Trophoblast cell (in vitro differentiated cells and primary cell): Measurements from ENCODE around the gene SULF2.

Source experiments
- DNase-seq, 2 donors: peaks; one replicate each; pipeline ENCODE4 v3.0.0-alpha.2; 2016
- H2AFZ ChIP-seq: 2 replicates; pipeline ENCODE4 v1.6.1; 2013; ENCODE audit warnings: low read length, moderate library complexity, mild to moderate bottlenecking; ENCODE audit not compliant: insufficient read depth, poor library complexity
- H2AK5ac ChIP-seq: 2 replicates; pipeline ENCODE4 v1.6.1; 2013; ENCODE audit warnings: mild to moderate bottlenecking, low read length
- H2BK120ac ChIP-seq: 2 replicates; pipeline ENCODE4 v1.6.1; 2013; ENCODE audit warnings: low read length, mild to moderate bottlenecking, moderate library complexity; ENCODE audit not compliant: insufficient read depth, poor library complexity
- H2BK12ac ChIP-seq: 2 replicates; pipeline ENCODE4 v1.6.1; 2013; ENCODE audit warnings: mild to moderate bottlenecking, low read length, moderate library complexity
- H2BK5ac ChIP-seq: 2 replicates; pipeline ENCODE4 v1.6.1; 2013; ENCODE audit warnings: low read length, low read depth, moderate library complexity, mild to moderate bottlenecking; ENCODE audit not compliant: poor library complexity
- H3K14ac ChIP-seq: 2 replicates; pipeline ENCODE4 v1.6.1; 2013; ENCODE audit warnings: mild to moderate bottlenecking, low read length
- H3K18ac ChIP-seq: 2 replicates; pipeline ENCODE4 v1.6.1; 2013; ENCODE audit warnings: mild to moderate bottlenecking, low read length
- H3K23ac ChIP-seq: 2 replicates; pipeline ENCODE4 v1.6.1; 2013; ENCODE audit warnings: low read length
- H3K27ac ChIP-seq: 2 replicates; pipeline ENCODE4 v1.5.1; 2013; ENCODE audit warnings: low read depth, mild to moderate bottlenecking, inconsistent platforms, low read length, moderate library complexity
- H3K27me3 ChIP-seq: 2 replicates; pipeline ENCODE4 v1.6.1; 2013; ENCODE audit warnings: inconsistent platforms, mild to moderate bottlenecking, low read length, moderate library complexity; ENCODE audit not compliant: insufficient read depth
- H3K36me3 ChIP-seq, 2 experiments: 1 replicate in 1 of 2; 2 replicates in 1 of 2; pipeline ENCODE4 v1.6.1; 2013; ENCODE audit warnings: low read length in 2 of 2, mild to moderate bottlenecking in 2 of 2, moderate library complexity in 1 of 2; ENCODE audit not compliant: insufficient read depth in 2 of 2, control insufficient read depth in 1 of 2
- H3K4ac ChIP-seq: 2 replicates; pipeline ENCODE4 v1.6.1; 2013; ENCODE audit warnings: low read depth, mild to moderate bottlenecking, low read length, moderate library complexity
- H3K4me1 ChIP-seq, 2 experiments: 1 replicate in 1 of 2; 2 replicates in 1 of 2; pipeline ENCODE4 v1.6.1; 2013; ENCODE audit warnings: low read length in 2 of 2, mild to moderate bottlenecking in 2 of 2, moderate library complexity in 1 of 2; ENCODE audit not compliant: insufficient read depth in 2 of 2, control insufficient read depth in 1 of 2
- H3K4me2 ChIP-seq: 2 replicates; pipeline ENCODE4 v1.6.1; 2013; ENCODE audit warnings: inconsistent platforms, mild to moderate bottlenecking, low read length, moderate library complexity
- H3K4me3 ChIP-seq: 2 replicates; pipeline ENCODE4 v1.5.1; 2013; ENCODE audit warnings: mild to moderate bottlenecking, low read depth, low read length, inconsistent platforms
- H3K79me1 ChIP-seq: one replicate; pipeline ENCODE4 v1.6.1; 2013; ENCODE audit warnings: low read length
- H3K79me2 ChIP-seq: 2 replicates; pipeline ENCODE4 v1.6.1; 2013; ENCODE audit warnings: low read length, mild to moderate bottlenecking; ENCODE audit not compliant: control insufficient read depth, insufficient read depth, poor library complexity
- H3K9ac ChIP-seq: 2 replicates; pipeline ENCODE4 v1.6.1; 2013; ENCODE audit warnings: mild to moderate bottlenecking, low read length
- H3K9me3 ChIP-seq: 2 replicates; pipeline ENCODE4 v1.6.1; 2013; ENCODE audit warnings: low read depth, mild to moderate bottlenecking, control low read depth, inconsistent platforms, low read length; ENCODE audit not compliant: insufficient read depth
- H4K12ac ChIP-seq: 2 replicates; pipeline ENCODE4 v1.6.1; 2013; ENCODE audit warnings: low read depth, mild to moderate bottlenecking, low read length, moderate library complexity
- H4K8ac ChIP-seq: 2 replicates; pipeline ENCODE4 v1.6.1; 2013; ENCODE audit warnings: low read depth, mild to moderate bottlenecking, low read length, moderate library complexity
- H4K91ac ChIP-seq: one replicate; pipeline ENCODE4 v1.6.1; 2013; ENCODE audit warnings: low read depth, mild to moderate bottlenecking, low read length, moderate library complexity
- WGBS: extraction: QIAGEN DNeasy Blood & Tissue Kit; methylation state at CpG from one replicate; pipeline ENCODE4 v1.1.7; 2013; ENCODE audit warnings: missing lambda C conversion rate; ENCODE audit not compliant: insufficient read length, insufficient coverage; ENCODE audit errors: extremely low coverage; 5-methylcytosine and 5-hydroxymethylcytosine counted together

The SULF2 gene

DNA sequence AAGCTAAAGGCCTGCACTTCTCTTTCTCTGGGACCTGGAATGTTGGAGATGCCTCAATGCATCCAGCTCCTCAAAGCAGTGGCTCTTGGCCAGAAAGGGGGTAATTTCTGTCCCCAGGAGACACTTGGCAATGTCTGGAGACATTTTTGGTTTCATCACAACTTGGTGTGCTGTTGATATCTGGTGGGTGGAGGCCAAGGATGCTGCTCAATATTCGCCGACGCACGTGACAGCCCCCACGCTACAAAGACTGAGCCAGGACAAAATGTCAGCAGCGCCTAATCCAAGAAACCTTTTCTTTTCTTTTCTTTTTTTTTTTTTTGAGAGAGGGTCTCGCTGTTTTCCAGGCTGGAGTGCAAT, 79.8 kb downstream of the SULF2 start:
- H2BK120ac ChIP-seq, result no peak overlapping the region
- no peak for DNase-seq

DNA sequence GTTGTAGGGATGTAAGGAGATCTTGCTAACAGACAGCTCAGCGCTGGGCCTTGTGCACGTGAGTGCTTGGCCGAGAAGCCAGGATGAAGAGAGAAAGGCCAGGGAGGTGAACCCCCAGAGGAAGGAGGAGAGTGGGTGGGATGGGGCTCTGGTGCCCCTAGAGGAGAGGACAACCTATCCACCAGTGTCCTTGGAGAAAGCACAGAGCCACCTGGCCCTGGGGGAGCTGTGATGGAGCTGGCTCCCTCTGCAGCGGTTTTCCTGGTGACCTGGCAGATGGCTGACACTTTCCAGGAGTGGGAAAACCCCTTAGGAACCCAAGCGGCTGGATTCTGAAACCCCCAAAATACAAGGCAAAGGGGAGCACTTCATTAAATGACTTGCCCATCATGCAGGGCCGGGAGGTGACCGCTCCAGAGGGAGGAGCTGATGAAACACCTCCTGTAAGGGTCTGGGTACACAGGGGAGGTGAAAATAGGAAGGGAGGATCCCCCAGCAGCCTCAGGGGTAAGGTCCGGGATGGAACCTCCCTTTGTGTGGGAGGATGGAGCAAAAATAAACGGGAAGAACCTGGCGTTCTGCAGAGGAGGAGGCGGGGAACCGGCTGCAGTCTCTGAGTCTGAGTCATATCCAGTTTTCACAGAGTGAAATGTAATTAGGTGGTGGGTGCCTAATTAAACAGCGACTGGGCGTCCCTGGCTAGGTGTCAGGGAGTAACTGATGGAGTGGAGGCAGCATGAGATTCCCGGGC, 80.4 kb downstream of the SULF2 start:
- no peak overlapping the region for H4K8ac ChIP-seq
- no peaks in the 10 kb centered on the region for H3K79me1 ChIP-seq
- no CpG with 5 or more reads among the region's 15 CpGs for WGBS
- H2AK5ac ChIP-seq, result no peak overlapping the region
- H3K4me2 ChIP-seq, result no peak overlapping the region
- no peak overlapping the region for H3K27ac ChIP-seq
- no peak overlapping the region for H2AFZ ChIP-seq
- H3K4me3 ChIP-seq, result no peak overlapping the region
- no peak overlapping the region for H3K4ac ChIP-seq
- no peak for DNase-seq
- H3K4me1 ChIP-seq, result no peaks in the 10 kb centered on the region
- H4K91ac ChIP-seq, result no peak overlapping the region
- H2BK5ac ChIP-seq, result no peak overlapping the region
- H3K27me3 ChIP-seq, result no peaks in the 10 kb centered on the region
- no peaks in the 10 kb centered on the region for H3K79me2 ChIP-seq
- H4K12ac ChIP-seq, result no peak overlapping the region
- H3K9ac ChIP-seq, result no peak overlapping the region
- H2BK12ac ChIP-seq, result no peak overlapping the region
- no peaks in the 10 kb centered on the region for H3K9me3 ChIP-seq
- H3K36me3 ChIP-seq, result no peaks in the 10 kb centered on the region
- H3K23ac ChIP-seq, result no peak overlapping the region
- H3K18ac ChIP-seq, result no peak overlapping the region
- H3K14ac ChIP-seq, result no peak overlapping the region
- H2BK120ac ChIP-seq, result no peak overlapping the region

More for the DNA sequence above, 79.8 kb downstream of the SULF2 start:
- no peak overlapping the region for H3K14ac ChIP-seq
- no peak overlapping the region for H3K4me2 ChIP-seq
- H4K8ac ChIP-seq, result no peak overlapping the region
- no peaks in the 10 kb centered on the region for H3K36me3 ChIP-seq
- no peak overlapping the region for H4K12ac ChIP-seq
- no peaks in the 10 kb centered on the region for H3K27me3 ChIP-seq
- no peak overlapping the region for H2BK5ac ChIP-seq
- no peak overlapping the region for H3K27ac ChIP-seq
- no peaks in the 10 kb centered on the region for H3K79me2 ChIP-seq
- no peak overlapping the region for H3K18ac ChIP-seq
- H3K79me1 ChIP-seq, result no peaks in the 10 kb centered on the region
- H2BK12ac ChIP-seq, result no peak overlapping the region
- no peak overlapping the region for H3K9ac ChIP-seq
- H4K91ac ChIP-seq, result no peak overlapping the region
- H3K4me3 ChIP-seq, result no peak overlapping the region
- WGBS, result no CpG with 5 or more reads among the region's 7 CpGs
- no peaks in the 10 kb centered on the region for H3K4me1 ChIP-seq
- no peak overlapping the region for H3K23ac ChIP-seq
- no peak overlapping the region for H2AFZ ChIP-seq
- no peak overlapping the region for H2AK5ac ChIP-seq
- H3K9me3 ChIP-seq, result no peaks in the 10 kb centered on the region
- H3K4ac ChIP-seq, result no peak overlapping the region

DNA sequence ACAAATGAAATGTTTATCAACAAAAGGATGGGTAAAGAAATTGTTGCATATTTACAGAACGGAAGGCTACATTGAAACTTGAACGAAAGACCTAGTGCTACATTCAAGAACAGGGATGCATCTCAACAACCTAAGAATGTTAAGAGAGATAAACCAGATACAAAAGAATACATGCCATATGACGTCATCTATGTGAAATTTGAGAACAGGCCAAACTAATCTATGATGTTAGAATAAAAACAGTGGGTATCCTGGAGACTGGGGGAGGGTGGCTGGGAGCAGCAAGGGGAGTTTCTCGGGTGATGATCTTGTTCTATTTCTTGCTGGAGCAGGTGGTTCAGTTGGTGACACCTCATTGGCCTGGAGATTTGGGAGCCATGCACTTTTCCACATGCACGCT, 81.5 kb downstream of the SULF2 start:
- no peak overlapping the region for H2BK5ac ChIP-seq
- no CpG with 5 or more reads among the region's 5 CpGs for WGBS
- no peak overlapping the region for H2BK120ac ChIP-seq
- H3K18ac ChIP-seq, result no peak overlapping the region
- H2AFZ ChIP-seq, result no peak overlapping the region
- no peak overlapping the region for H3K14ac ChIP-seq
- H3K27me3 ChIP-seq, result no peaks in the 10 kb centered on the region
- H4K91ac ChIP-seq, result no peak overlapping the region
- no peak overlapping the region for H3K4me2 ChIP-seq
- no peak overlapping the region for H3K23ac ChIP-seq
- H3K9me3 ChIP-seq, result no peaks in the 10 kb centered on the region
- no peaks in the 10 kb centered on the region for H3K36me3 ChIP-seq
- no peak overlapping the region for H3K4me3 ChIP-seq
- H2AK5ac ChIP-seq, result no peak overlapping the region
- no peaks in the 10 kb centered on the region for H3K79me1 ChIP-seq
- peak in 1 of 2 donors; percentile 19 for DNase-seq
- no peak overlapping the region for H3K27ac ChIP-seq
- no peak overlapping the region for H3K9ac ChIP-seq
- H3K4ac ChIP-seq, result no peak overlapping the region
- H3K4me1 ChIP-seq, result no peaks in the 10 kb centered on the region
- no peak overlapping the region for H2BK12ac ChIP-seq
- H4K8ac ChIP-seq, result no peak overlapping the region
- no peak overlapping the region for H4K12ac ChIP-seq
- H3K79me2 ChIP-seq, result no peaks in the 10 kb centered on the region

DNA sequence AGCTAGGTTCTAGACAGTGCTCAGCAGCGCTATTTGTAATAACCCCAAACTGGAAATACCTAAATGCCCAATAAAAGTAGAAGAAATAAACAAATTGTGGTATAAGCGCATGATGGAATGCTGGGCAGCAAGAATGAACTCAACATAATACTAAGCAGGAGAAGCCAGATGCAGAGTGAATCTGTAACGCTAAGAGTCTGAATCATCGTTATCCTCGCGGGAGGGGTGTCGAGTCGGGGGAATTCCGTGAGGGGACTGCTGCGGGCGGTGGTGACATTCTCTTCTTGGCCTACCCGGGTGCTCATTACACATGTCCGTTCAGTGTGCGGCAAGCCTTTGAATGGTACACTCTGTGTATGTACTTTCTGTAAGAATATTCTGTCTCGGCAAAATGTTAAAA, 83.7 kb downstream of the SULF2 start:
- DNase-seq, result peak; percentile 81 to 85
- no peak overlapping the region for H3K18ac ChIP-seq
- no peak overlapping the region for H3K14ac ChIP-seq
- H2BK120ac ChIP-seq, result no peak overlapping the region
- H3K79me1 ChIP-seq, result no peaks in the 10 kb centered on the region
- no peak overlapping the region for H3K4ac ChIP-seq
- no peak overlapping the region for H3K23ac ChIP-seq
- no peaks in the 10 kb centered on the region for H3K36me3 ChIP-seq
- H2AFZ ChIP-seq, result no peak overlapping the region
- H3K27ac ChIP-seq, result no peak overlapping the region
- H4K8ac ChIP-seq, result no peak overlapping the region
- H3K27me3 ChIP-seq, result no peaks in the 10 kb centered on the region
- no CpG with 5 or more reads among the region's 15 CpGs for WGBS
- H4K91ac ChIP-seq, result no peak overlapping the region
- H3K4me1 ChIP-seq, result no peaks in the 10 kb centered on the region
- H3K9ac ChIP-seq, result no peak overlapping the region
- H3K9me3 ChIP-seq, result no peaks in the 10 kb centered on the region
- no peak overlapping the region for H3K4me2 ChIP-seq
- H2BK5ac ChIP-seq, result no peak overlapping the region
- no peaks in the 10 kb centered on the region for H3K79me2 ChIP-seq
- H2AK5ac ChIP-seq, result no peak overlapping the region
- no peak overlapping the region for H4K12ac ChIP-seq
- no peak overlapping the region for H2BK12ac ChIP-seq
- H3K4me3 ChIP-seq, result no peak overlapping the region
